DMS79 (cell line): Measurements from ENCODE around the gene KY.

ENCODE experiments used
- DNase-seq: peaks from one replicate; lab custom pipeline; 2025; lab: John Stamatoyannopoulos, UW

The KY gene

GRCh38 chr3:134619301-134619615, 31.6 kb downstream of the KY start:
- no peak for DNase-seq

- DNase-seq = no peak
These were observed 32.1 kb downstream of the KY start for GRCh38 chr3:134618478-134619300.

- no peak for DNase-seq
These were observed 33.0 kb downstream of the KY start for GRCh38 chr3:134617608-134618477.

DNA sequence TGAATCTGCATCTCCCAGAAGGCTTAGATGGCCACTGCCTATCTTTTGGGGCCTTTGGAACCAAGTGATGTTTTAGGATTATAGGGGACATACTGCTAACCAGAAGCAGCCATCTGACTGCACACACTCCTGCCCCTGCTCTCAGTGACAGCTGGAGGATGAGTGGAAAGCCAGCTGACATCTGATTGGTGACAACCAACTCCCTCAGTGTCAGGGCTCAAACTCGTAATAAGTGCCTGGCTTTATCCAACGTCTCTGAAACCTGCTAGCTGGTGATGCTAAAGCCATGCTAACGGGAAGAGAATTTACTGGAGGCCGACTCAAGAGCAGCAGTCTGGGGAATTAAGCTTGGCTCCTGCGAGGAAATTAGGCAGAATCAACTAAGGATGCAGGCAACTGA, 35.1 kb downstream of the KY start:
- no peak for DNase-seq

GRCh38 chr3:134614955-134615354, 35.9 kb downstream of the KY start:
- no peak for DNase-seq

- DNase-seq = no peak
These were observed 37.8 kb downstream of the KY start for GRCh38 chr3:134613006-134613520.

GRCh38 chr3:134611516-134611915, 39.3 kb downstream of the KY start:
- no peak for DNase-seq

- DNase-seq = no peak
These were observed 40.1 kb downstream of the KY start for GRCh38 chr3:134610432-134611385.

DNA sequence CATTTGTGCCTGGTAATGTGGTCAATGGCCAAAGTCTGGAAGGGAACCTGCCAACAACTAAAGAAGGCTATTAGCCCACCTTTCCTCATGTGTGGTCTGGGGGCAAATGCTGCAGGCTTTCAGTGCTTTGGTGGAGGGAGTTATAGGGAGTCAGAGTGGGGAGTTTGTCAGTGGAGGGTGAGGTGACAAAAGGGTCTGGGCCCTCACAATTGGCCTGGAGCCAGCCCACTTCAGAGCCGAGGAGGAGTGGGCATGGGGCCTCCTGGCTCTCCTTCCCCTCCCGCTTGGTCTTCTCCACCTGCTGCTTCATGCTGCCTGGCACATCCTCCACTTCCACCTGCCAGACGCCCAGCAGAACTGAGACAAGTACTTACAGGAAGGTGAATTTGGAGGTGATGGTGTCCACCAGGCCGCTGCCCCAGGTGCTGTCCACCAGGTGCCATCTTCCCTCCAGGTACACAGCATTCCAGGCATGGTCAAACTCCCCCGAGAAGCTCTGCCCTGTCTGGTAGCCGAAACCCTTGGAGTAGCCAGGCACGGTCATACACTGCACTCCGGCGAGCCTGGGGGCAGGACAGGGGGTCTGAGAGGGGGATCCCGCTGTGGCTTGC, 40.9 kb downstream of the KY start:
- DNase-seq = no peak

GRCh38 chr3:134608771-134609435, 41.9 kb downstream of the KY start:
- DNase-seq = no peak

- DNase-seq = no peak
These were observed 42.6 kb downstream of the KY start for GRCh38 chr3:134608023-134608770.

DNA sequence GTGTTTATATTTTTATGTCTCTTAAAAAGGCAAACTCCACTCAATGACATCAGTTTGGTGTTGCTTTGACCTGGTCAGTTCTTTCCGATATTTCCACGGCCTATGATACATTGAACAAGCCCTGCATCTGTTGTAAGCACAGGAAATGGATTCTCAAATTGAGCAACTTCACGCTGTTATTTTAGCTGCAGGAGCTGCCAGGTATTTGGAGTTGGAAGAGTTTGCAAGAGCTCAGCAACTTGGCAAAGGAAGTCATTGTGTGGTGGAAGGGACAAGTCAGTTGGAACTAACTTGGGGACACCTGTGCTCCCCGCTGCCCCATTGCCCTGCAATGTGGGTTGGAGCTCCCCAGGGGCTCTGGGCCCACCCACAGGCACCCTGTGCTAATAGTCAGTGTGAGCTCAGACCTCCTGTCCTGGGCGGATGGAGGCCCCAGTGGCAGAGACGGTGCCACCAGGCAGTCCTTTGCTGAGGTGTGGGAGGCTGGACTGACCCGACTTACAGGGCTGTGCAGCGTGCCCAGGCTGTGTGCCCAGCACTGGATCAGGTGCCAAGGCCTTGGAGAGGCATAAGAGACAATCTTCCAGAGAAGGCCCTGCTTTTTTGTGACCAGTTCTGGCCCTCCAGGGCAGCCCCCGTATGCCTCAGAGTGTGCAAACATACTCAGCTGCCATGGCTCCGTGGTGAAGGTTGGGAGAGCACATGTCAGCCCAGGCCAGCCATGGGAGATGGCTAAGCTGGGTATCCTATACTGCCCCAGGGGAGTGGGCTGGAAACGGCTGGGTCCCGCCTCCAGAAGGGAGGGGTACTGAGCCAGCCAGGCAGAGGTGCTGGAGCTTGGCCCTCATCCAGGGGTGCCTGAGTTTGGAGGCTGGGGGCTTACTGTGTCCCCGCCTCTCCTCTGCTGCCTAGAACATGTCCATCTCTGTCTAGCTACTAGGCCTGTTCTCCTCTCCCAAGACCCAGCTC, 43.5 kb downstream of the KY start:
- no peak for DNase-seq

DNA sequence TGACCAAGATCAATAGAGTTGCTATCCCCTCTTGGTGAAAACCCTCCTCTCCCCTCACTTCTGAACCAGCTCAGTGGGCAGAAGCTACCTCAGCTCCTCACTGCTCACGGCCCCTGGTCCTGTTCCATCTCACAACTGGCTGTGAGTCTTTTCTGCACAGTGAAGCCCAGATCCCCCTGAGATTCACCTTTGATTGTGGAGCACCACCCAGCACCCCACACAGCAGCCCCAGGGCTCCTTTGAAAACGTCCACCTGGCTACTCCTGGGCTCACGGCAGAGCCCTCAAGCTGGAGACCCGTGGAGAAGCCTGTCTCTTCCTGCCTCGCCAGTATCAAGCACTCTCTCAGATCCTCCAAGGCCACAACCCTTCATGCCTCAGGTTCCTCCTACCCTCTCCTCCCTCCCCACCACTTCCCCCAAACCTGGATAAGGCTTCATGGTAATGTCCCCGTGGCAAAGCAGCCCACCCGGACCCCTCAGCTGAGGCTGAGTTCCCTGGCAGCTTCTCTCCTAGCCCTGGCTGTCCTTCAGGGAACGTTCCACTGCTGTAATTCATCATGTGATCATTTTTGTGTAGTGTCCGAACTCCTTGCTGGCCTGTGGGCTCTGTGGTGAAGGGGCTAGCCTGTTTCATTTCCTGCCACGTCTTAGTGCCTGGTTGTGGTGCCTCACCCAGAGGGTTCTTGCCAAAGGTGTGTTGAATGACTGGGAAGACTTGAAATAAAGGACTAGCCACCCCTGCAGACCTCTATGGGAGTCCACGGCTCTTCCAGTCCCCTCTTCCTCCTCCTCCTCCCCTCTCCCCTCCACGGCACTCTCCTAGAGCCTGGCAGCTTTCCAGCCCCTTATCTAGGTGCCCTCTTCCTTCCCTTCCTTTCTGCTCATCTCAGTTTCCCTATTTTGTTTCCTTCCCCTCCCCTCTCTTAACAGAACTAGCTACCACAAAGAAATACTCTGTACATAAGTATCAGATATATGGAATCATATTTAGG, 44.5 kb downstream of the KY start:
- DNase-seq = no peak

- DNase-seq = no peak
These were observed 45.3 kb downstream of the KY start for GRCh38 chr3:134605556-134605955.

GRCh38 chr3:134603956-134604355, 46.9 kb downstream of the KY start:
- DNase-seq = no peak

GRCh38 chr3:134603480-134603879, 47.3 kb downstream of the KY start:
- no peak for DNase-seq

DNA sequence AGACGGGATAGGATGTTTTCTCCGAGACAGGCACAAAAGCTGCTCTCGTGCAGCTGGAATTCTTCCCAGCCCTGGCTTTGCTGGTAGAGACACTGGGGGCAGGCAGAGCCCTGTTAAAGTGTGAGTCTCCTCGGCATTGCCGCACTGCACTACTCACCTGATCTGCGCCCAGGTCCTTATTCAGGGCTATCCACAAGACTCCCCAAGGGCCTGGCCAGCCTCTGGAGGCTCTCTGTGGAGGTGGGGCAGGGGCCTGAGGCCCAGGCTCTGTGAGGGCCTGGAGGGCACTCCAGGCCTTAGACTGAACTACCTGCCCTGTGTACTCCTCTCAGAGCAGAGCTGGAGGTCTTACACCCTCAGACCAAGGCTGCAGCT, 48.4 kb downstream of the KY start:
- no peak for DNase-seq
